ENCODE data around the gene POLR2E.

GRCh38 chr19:1089126-1089771 lies 5.9 kb downstream of the POLR2E start:
- no peak for TF ChIP-seq CTCF (conservative IDR thresholded peaks at IDR 0.05 in 1 of 2, IDR thresholded peaks at IDR 0.05 in 1 of 2; ENCODE audit: extremely low read depth in 1 of 2, insufficient read depth in 1 of 2, low read depth in 1 of 2, low read length in 2 of 2)
- no peak for TF ChIP-seq EZH2 (IDR thresholded peaks at IDR 0.05; ENCODE audit: borderline replicate concordance, low read length)
